Right ventricle myocardium superior (tissue), 1 donor: ENCODE results near the gene ZNF385D. TPM values are rescaled to one million over a fixed set of nuclear protein-coding genes. Genes with fewer than 3 reads are reported as not detected.
"Not testable (repeated sequence)": the region's sequence is repeated elsewhere in the genome, so short reads cannot be mapped to it uniquely, and the experiment has no call there.

Experiments
- ATAC-seq: fragments of 200-7000 bp; cut with Tn5 transposase; one replicate; pipeline ENCODE4 v1.9.1; 2020; ENCODE audit warnings: mild to moderate bottlenecking; ENCODE audit not compliant: poor library complexity
- DNase-seq: peaks from one replicate; pipeline ENCODE4 v3.0.0-alpha.2; 2020
- intact Hi-C: fragments of 100-400 bp; cut with DNase I; formaldehyde crosslinking; loops from one replicate; pipeline ENCODE4 v1.11.2; 2022
- total RNA-seq: library from RNA; stranded (reverse); fragmentation: NEBNext Ultra II Directional; extraction: Animal tissue kit (Norgen Biotek cat#: 25700); gene quantifications from one replicate; pipeline ENCODE4 v1.2.1, GENCODE V29; 2021
- donor health status: DM: no; HTN: yes; CAD: no; lungs with severe emphysema.

The ZNF385D gene
- total RNA-seq, 1 donor from 2014 or later = 2.2 TPM

DNA sequence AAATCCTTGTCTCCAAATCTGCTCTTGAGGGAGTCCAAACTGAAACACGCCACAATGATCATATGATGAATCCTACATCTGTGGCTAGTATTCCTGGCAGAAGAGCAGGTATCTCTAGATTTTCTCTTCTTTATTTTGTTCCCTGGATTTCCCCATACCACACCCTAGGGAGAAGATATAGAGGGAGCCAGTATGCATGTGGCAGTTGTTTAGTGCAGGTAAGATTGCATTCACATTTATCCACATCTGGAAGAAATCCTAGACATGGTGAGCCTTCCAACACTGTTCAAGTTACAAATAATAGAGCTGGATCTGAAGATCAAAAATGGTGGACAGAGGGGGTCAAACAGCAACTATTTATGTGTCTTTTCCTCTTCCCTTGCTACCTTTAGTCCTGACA is 316.7 kb downstream of the ZNF385D start:
- ATAC-seq = no peak
- intact Hi-C loops = no loop called here
- DNase-seq = no peak

DNA sequence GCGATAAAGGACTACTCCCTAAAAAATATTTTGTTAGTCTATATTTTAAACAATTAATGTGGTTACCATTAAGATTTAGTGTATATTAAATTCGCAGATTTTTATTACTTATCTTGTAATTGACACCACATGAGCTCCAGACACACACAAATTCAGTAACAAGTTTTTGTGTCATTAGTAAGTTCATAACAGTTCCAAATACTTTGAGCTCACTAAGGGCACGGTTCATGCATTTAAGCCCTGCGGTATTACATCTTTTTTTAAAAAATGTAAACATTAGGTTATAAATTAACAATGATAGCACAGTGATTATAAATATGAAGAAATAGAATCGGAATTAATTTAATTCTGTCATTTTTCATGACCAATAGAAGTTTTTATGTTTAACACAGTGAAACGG is 317.3 kb downstream of the ZNF385D start:
- ATAC-seq (no peak), DNase-seq (no peak)
- intact Hi-C loops = no loop called here

DNA sequence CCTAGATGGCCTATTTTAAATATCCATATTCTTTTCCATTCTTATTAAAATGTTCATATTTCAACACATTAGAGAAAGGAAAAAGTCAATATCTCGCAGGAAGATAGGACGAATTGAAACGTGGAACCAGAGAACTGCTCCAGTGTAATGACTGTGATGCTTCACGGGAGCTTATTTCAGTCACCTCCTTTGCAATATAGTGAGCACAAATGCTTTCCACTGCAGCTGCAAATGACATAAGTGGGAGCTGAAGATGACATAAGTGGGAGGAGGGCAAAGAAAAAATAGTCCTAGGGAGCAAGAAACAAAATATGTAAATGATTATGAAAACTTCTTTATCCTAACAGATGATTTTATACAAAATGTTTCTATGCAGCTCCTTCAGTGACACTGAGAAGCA is 324.1 kb downstream of the ZNF385D start:
- intact Hi-C loops = no loop called here
- DNase-seq (no peak), ATAC-seq (no peak)

DNA sequence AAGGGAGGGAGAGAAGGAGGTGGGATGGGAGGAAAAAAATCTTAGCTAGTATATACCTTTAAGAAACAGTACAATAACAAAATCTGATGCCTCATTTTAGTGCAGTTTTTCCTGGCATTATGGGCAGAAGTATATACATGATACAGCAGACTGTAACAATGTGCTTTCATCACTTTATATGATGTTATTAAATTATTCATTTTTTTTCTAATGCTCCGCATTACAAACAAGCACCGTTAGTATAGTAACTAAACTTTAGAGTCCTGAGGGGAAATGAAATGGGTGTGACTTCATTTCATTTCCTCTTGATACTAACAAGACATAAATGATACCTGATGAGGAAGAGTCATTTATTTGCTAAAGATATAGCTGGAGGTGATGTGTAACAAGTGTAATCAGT is 325.3 kb downstream of the ZNF385D start:
- intact Hi-C loops = no loop called here
- ATAC-seq (no peak), DNase-seq (no peak)

DNA sequence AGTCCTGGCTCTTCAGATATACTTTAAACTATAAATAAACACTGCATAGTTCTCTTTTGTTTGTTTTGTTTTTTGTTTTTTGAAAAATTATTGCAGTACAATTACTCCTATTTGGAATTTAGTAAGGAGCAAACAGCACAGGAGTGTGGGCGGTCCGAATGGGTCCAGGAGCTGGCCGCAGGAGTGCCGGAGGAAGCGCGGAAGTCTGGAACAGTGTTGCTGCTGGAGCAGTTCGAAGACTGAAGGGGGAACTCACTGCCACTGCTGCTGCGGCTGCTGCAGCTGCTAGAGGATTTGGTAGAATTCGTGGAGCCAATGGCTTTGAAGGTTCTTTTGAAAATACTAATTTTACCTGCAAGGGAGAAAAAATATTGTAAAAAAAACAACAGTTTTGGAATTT is 329.9 kb downstream of the ZNF385D start:
- ATAC-seq (no peak), DNase-seq (no peak)
- intact Hi-C loops = no loop called here

DNA sequence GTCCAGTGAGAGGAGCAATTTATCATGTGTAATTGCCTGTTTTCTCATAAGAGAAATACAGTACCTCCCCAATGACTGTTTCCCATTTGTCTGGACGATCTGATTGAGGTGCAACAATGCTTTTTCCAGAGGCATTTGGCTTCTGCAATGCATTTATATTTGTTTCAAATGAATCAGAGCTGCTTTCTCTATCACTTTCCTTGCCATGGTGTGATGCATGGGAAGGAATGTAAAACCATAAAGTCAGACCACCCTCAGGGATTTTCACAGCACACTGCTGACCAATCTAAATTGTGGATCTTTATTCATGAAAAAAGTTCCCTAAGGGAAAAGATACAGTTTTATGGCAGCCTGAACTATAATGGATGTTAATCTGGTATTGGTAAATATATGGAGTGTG is 333.0 kb downstream of the ZNF385D start:
- intact Hi-C loops = no loop called here
- no peak for DNase-seq
- no peak for ATAC-seq

DNA sequence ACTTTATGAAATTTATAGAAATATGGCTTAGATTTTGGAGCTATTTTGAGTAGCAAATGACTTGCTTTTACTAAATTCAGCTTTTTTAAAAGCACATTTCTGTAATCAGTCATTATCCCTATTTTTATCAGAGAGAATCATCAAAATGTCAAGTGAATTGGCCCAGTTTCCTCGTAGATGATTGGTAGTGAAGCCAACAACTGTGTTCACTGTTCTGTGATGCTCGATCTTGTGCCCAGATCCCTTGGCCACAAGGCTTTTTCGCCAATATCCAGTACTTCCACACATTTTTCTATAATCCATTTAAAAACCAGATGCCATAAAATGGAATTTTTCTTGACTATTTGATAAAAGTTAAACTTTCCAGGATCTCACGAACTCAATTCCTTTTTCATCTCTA is 336.5 kb downstream of the ZNF385D start:
- DNase-seq (no peak), ATAC-seq (no peak)
- intact Hi-C loops = no loop called here

DNA sequence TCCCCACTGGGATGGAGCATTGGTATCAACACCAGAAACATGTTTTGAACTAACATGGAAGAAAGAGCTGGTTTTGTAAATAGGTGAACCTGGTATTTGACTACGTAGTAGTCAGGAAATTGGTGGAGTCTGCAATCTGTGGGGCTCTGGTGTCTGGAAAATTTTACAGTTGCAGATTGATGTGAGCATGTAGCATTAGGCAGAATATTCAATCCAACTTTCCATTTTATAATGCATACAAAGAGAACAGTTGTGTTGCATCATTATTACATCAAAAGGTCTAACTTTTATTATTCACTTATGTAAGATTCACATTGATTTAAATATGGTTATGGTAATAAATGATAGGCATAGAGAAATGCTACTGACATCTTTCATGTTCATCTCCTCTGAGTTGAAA is 340.0 kb downstream of the ZNF385D start:
- DNase-seq (no peak), ATAC-seq (no peak)
- intact Hi-C loops = no loop called here

DNA sequence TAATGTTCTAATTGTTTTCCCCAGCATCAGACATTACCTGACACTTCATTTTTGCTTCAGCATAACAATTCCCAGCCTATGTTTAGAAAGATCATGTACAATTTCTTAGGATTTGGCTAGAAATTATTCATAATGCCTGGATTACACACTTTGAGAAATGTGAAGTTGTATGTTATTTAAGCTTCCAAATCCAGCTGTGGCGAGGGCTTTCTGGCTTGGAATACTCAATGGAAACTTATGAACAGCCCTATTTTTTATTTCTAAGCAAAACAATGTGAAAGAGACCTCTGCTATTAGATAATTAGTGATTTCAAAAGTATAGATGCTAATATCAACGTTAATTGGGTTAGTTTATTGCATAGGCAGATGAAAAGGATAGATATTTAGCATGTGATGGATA is 341.6 kb downstream of the ZNF385D start:
- no peak for ATAC-seq
- no peak for DNase-seq
- intact Hi-C loops = no loop called here

DNA sequence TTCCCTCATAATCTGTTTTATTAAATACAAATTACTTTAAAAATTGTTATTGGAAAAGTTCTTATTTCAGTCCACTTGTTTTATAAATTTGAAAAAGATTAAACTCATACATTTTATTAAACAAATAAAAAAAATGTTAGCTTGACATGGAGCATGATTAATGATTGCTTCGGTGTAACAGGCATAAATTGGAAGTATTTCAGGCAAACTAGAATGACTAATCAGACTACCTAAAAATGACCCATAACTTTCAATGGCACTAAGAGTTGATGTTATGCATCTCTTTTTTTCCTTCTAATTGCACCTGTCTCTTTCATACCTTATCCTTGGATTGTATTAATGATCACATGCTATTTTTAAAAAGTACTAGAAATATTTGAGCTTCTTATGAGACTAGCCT is 343.3 kb downstream of the ZNF385D start:
- intact Hi-C loops = no loop called here
- DNase-seq = no peak
- ATAC-seq = no peak

DNA sequence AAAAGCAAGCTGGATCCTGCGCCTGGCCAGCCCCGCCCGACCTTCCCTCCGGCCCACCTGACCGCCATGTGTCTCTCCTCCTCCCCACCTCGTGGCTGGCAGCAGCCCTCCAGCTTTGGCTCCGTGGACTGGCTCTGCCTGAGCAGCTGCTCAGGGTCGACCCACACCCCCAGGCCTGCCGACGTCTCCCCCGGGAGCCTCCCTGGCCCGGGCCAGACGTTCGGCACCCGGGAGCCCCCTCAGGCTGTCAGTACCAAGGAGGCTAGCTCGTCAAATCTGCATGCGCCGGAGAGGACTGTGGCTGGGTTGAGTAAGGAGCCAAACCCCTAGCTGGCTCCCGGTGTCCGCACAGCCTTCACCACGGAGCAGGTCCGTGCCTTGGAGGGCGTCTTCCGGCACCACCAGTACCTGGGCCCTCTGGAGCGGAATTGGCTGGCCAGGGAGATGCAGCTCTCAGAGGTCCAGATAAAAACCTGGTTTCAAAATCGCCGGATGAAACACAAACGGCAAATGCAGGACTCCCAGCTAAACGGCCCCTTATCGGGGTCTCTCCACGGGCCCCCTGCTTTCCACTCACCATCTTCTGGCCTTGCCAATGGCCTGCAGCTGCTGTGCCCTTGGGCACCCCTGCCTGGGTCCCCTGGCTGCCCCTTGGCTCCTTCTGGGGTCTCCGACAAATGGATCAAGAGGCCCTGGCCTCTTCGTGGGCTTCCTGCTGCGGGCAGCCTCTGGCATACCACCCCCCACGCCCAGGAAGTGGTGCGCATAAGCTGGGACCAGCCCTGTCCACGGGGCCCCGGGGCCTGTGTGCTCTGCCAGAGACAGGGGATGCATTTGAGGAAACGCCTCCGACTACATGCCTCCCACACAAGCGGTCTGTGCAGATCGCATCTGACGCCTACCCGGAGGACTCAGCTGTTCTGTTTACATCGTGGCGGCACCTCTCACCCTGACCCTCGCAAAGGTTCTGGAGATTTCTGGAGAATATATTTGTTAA is 345.0 kb downstream of the ZNF385D start:
- ATAC-seq (no peak), DNase-seq (peak; percentile 42)
- intact Hi-C loops = no loop called here

DNA sequence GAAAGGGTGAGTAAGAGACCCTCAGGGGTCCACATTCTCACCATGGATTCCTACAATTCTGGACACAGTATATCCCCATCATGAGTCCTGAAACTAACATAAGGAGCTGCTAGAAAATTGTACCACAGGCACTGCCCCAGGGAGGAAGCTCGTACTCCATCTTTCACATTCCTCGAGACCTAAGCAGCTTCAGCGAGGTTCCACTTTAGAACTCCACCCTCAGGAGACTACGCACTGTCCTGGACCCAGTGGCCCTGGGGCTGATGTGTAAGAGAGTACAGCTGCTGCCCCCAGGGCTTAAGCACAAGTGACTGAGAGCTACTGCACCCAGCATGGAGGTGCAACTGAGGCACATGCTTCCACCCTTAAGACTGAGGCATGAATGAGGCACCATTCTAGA is 352.5 kb downstream of the ZNF385D start:
- intact Hi-C loops = no loop called here
- ATAC-seq = no peak
- DNase-seq = no peak

DNA sequence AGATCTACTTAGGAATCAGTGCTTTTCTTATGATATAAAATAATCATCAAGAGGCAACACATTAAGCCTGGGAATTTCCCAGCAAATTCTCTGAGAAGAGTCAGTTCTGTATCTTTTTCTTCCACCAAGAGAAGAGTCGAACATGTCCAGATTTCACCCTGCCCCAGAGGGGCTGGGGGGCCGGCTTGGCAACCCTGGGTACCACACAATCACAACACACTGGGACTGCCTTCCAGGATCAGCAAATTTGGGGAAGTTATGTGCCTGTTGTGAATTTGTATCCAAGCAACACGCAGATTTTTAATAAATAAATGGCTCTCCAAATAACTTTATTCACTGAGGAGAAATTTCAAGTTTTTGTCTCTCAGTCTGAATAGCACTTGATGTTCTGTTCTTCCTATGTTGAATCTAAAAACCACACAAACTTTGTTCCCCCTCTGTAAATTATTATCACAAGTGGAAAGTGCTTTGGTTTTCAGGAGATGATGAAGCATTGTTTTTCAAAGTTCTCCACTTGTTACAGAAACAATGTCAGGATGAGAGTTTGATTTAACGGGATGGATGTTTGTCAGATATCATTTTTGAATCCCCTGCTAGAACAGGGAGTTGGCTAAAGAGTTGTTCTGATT is 357.2 kb downstream of the ZNF385D start:
- DNase-seq = no peak
- intact Hi-C loops = no loop called here
- ATAC-seq = no peak

DNA sequence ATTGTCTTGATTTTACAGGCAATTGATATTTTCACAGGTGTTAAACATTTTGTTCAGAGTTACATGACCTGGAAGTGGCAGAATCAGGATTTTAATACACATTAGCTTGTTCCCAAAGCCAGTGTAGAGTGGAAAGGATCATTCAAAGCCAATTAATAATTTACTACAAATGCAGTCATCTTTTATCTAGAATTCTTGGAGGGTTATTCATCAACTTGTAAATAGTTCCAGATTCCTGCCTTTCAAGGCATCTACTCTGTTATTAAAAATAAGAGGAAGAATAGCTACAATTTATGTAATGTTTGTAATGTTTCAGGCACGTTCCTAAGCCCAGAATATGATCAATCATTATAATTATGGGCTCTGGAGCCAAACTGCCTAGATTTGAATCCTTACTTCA is 358.5 kb downstream of the ZNF385D start:
- DNase-seq (no peak), ATAC-seq (no peak)
- intact Hi-C loops = no loop called here

DNA sequence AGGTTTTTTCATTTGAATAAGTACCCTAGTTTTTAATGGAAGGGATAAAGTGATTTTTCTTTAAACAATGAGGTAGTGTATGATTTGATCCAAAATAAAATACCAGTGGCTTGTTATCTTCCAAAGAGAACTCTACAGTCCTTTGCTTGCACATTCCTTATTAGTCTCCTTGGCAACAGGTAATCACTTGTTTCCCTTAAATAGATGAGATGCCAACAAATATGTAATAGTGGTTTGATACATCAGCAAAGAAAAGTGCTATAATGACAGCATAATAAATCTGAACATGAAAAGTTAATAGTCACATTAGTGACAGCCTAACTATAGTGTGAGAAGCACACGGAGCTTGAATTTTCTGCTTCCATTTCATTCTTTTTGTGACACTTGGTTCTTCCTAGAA is 360.2 kb downstream of the ZNF385D start:
- no peak for DNase-seq
- intact Hi-C loops = no loop called here
- no peak for ATAC-seq

DNA sequence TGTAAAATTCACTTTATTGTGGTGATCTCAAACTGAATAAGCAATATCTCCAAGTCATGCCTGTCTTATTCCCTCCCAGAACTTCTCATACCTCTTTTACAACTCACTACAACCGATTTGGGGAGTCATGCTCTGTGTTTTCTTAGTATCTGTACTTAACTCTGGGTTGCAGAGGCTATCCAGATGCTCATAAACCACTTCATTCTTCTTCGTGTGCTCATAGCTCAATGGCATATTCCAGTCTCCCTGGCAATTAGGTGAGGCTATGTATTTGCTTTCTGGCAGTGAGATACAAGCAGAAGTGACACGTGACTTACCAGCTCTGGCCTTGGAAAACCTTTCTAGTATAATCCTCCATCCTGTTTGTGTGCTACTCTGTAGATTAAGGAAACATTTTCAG is 360.9 kb downstream of the ZNF385D start:
- intact Hi-C loops = no loop called here
- no peak for ATAC-seq
- DNase-seq = no peak

DNA sequence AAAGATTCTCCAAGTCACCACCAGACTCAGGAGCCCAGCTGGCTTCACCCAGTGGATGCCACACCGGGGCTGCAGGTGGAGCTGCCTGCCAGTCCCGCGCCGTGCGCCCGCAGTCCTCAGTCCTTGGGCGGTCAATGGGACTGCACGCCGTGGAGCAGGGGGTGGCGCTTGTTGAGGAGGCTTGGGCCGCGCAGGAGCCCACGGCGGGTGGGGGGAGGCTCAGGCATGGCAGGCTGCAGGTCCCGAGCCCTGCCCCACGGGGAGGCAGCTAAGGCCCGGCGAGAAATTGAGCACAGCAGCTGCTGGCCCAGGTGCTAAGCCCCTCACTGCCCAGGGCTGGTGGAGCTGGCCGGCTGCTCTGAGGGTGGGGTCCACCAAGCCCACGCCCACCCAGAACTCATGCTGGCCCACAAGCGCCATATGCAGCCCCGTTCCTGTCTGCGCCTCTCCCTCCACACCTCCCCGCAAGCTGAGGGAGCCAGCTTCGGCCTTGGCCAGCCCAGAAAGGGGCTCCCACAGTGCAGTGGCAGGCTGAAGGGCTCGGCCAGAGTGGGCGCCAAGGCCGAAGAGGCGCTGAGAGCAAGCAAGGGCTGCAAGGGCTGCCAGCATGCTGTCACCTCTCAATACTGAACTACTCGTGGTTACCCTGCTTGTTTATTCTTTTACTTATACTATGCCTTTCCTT is 363.7 kb downstream of the ZNF385D start:
- DNase-seq, ATAC-seq, intact Hi-C loops: not testable (repeated sequence)

DNA sequence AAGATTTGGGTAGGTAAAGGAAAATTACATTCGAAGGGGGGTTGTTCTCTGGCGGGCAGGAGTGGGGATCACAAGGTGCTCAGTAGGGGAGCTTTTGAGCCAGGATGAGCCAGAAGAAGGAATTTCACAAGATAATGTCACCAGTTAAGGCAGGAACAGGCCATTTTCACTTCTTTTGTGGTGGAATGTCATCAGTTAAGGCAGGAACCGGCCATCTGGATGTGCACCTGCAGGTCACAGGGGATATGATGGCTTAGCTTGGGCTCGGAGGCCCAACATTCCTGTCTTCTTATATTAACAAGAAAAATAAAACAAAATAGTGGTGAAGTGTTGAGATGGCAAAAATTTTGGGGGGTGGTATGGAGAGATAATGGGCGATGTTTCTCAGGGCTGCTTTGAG is 373.0 kb downstream of the ZNF385D start:
- intact Hi-C loops, DNase-seq, ATAC-seq: not testable (repeated sequence)

DNA sequence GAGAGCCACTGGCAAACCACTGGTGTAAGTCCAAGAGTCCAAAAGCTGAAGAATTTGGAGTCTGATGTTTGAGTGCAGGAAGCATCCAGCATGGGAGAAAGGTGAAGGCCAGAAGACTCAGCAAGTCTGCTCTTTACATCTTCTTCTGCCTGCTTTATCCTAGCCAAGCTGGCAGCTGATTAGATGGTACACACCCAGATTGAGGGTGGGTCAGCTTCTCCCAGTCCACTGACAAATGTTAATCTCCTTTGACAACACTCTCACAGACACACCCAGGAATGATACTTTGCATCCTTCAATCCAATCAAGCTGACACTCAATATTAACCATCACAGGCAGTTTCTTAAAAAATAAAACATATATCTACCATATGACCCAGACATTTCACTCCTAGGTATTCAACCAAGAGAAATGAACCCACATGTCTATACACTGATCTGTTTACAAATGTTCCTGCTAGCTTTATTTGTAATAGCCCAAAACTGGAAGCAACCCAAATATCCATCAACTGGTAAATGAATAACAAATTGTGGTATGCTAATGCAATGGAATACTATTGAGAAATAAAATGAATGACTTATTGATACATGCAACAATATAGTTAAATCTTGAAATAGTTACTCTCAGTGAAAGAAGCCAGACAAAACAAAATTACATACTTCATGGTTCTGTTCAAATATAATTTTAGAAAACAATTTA is 373.8 kb downstream of the ZNF385D start:
- intact Hi-C loops = no loop called here
- no peak for DNase-seq
- no peak for ATAC-seq
